Fibroblast of lung (primary cell): Measurements from ENCODE around the gene ITM2C. TPM values are rescaled to one million over a fixed set of nuclear protein-coding genes. Genes with fewer than 3 reads are reported as not detected.

Experiments used
- DNase-seq, 2 donors: peaks; one replicate each; pipeline versions ENCODE4 v3.0.0 to v3.0.0-alpha.2; 2010; ENCODE audit warnings: low read depth in 2 of 2
- H2AFZ ChIP-seq: 2 replicates; pipeline ENCODE4 v1.5.1; 2012; ENCODE audit warnings: low read length, control low read depth, inconsistent platforms
- H3K27ac ChIP-seq: 2 replicates; pipeline ENCODE4 v1.5.1; 2011; ENCODE audit warnings: low read length, control low read depth; ENCODE audit not compliant: insufficient read depth
- H3K27me3 ChIP-seq: 2 replicates; pipeline ENCODE4 v1.5.1; 2011; ENCODE audit warnings: mild to moderate bottlenecking, low read length; ENCODE audit not compliant: control insufficient read depth, insufficient read depth
- H3K36me3 ChIP-seq: 2 replicates; pipeline ENCODE4 v1.5.1; 2011; ENCODE audit warnings: low read length; ENCODE audit not compliant: control insufficient read depth, insufficient read depth
- H3K4me1 ChIP-seq: 2 replicates; pipeline ENCODE4 v1.5.1; 2011; ENCODE audit warnings: low read length; ENCODE audit not compliant: control insufficient read depth, insufficient read depth; ENCODE audit errors: extremely low read depth
- H3K4me2 ChIP-seq: 2 replicates; pipeline ENCODE4 v1.5.1; 2011; ENCODE audit warnings: low read length, control low read depth; ENCODE audit not compliant: insufficient read depth; ENCODE audit errors: extremely low read depth
- H3K4me3 ChIP-seq, 4 experiments: fragments of 200-600 bp in 1 of 4; sonication (generic) in 1 of 4; replicated peaks in 1 of 4; 2 replicates each; pipeline ENCODE4 v1.5.1; 2011 to 2016; ENCODE audit warnings: low read length in 4 of 4, low read depth in 3 of 4, mild to moderate bottlenecking in 3 of 4, control low read depth in 2 of 4, inconsistent platforms in 1 of 4, mixed read lengths in 1 of 4; ENCODE audit not compliant: insufficient read depth in 1 of 4; ENCODE audit errors: control extremely low read depth in 1 of 4
- H3K79me2 ChIP-seq: 2 replicates; pipeline ENCODE4 v1.5.1; 2012; ENCODE audit warnings: mild to moderate bottlenecking, low read length, inconsistent platforms; ENCODE audit not compliant: control insufficient read depth, insufficient read depth
- H3K9ac ChIP-seq: 2 replicates; pipeline ENCODE4 v1.5.1; 2011; ENCODE audit warnings: mild to moderate bottlenecking, low read length, control low read depth; ENCODE audit not compliant: insufficient read depth
- H3K9me3 ChIP-seq: 2 replicates; pipeline ENCODE4 v1.5.1; 2012; ENCODE audit warnings: low read depth, low read length; ENCODE audit not compliant: control insufficient read depth, insufficient read depth
- H4K20me1 ChIP-seq: 2 replicates; pipeline ENCODE4 v1.5.1; 2011; ENCODE audit warnings: low read length; ENCODE audit not compliant: control insufficient read depth, insufficient read depth; ENCODE audit errors: extremely low read depth
- CTCF ChIP-seq, 2 donors: IDR thresholded peaks in 1 of 2; conservative IDR thresholded peaks in 1 of 2; 1 replicate in 1 of 2; 2 replicates in 1 of 2; pipeline ENCODE4 v1.5.1; 2011 to 2012; ENCODE audit warnings: low read length in 2 of 2, control low read depth in 1 of 2, inconsistent platforms in 1 of 2, low read depth in 1 of 2, mild to moderate bottlenecking in 1 of 2
- EZH2 ChIP-seq: IDR thresholded peaks from 2 replicates; pipeline ENCODE4 v1.5.1; 2012; ENCODE audit warnings: low read length, control low read depth, mild to moderate bottlenecking; ENCODE audit errors: missing control alignments
- polyA plus RNA-seq, 2 donors: library from polyadenylated mRNA; depleted of rRNA in 1 of 2; stranded (reverse) in 1 of 2; unstranded in 1 of 2; fragments of >200 nt; gene quantifications; 2 replicates each; pipeline ENCODE4 v1.2.1, GENCODE V29; 2011 to 2012; ENCODE audit warnings: missing spikeins in 1 of 2
- total RNA-seq: library from RNA; depleted of rRNA; stranded (reverse); fragments of >200 nt; gene quantifications from 2 replicates; pipeline ENCODE4 v1.2.1, GENCODE V29; 2014

The ITM2C gene
- total and polyA plus RNA-seq, 2 donors (not counting 1 experiment from before 2014, with no cell fraction given) = 77.3 to 236 TPM

- Histone ChIP-seq H3K79me2 (no peaks in the 10 kb centered on the region), H3K4me3 (no peak overlapping the region), H3K9ac (no peak overlapping the region), H3K27me3 (peaks cover 8% of the 10 kb centered on the region), H3K4me1 (no peaks in the 10 kb centered on the region), H3K27ac (no peak overlapping the region), H3K4me2 (peak overlapping the region; percentile 17), H2AFZ (peak overlapping the region; percentile 11), H4K20me1 (no peaks in the 10 kb centered on the region), H3K9me3 (no peaks in the 10 kb centered on the region), H3K36me3 (no peaks in the 10 kb centered on the region)
- TF ChIP-seq CTCF (conservative IDR thresholded peaks at IDR 0.05 in 1 of 2, IDR thresholded peaks at IDR 0.05 in 1 of 2; ENCODE audit: low read depth in 1 of 2, low read length in 2 of 2) = peak; percentile 67 to 83
- no peak for TF ChIP-seq EZH2
- peak; percentile 74 to 78 for DNase-seq
These were observed 16.8 kb upstream of the ITM2C start for GRCh38 chr2:230847883-230848388.

GRCh38 chr2:230849633-230850357, 14.9 kb upstream of the ITM2C start:
- H3K36me3 ChIP-seq = no peaks in the 10 kb centered on the region
- H4K20me1 ChIP-seq = no peaks in the 10 kb centered on the region
- no peak overlapping the region for H3K27ac ChIP-seq
- H2AFZ ChIP-seq = no peak overlapping the region
- H3K4me1 ChIP-seq = no peaks in the 10 kb centered on the region
- H3K79me2 ChIP-seq = no peaks in the 10 kb centered on the region
- no peak overlapping the region for H3K9ac ChIP-seq
- peaks cover 8% of the 10 kb centered on the region for H3K27me3 ChIP-seq
- no peaks in the 10 kb centered on the region for H3K9me3 ChIP-seq
- H3K4me3 ChIP-seq = no peak overlapping the region
- H3K4me2 ChIP-seq = no peak overlapping the region
- no peak for DNase-seq
- TF ChIP-seq CTCF (conservative IDR thresholded peaks at IDR 0.05 in 1 of 2, IDR thresholded peaks at IDR 0.05 in 1 of 2; ENCODE audit: low read depth in 1 of 2, low read length in 2 of 2) = peak; percentile 65 to 79
- no peak for TF ChIP-seq EZH2

- no peak for DNase-seq
- H3K27me3 ChIP-seq = peaks cover 8% of the 10 kb centered on the region
- H4K20me1 ChIP-seq = no peaks in the 10 kb centered on the region
- H3K9me3 ChIP-seq = no peaks in the 10 kb centered on the region
- no peak overlapping the region for H3K9ac ChIP-seq
- no peak overlapping the region for H2AFZ ChIP-seq
- H3K4me3 ChIP-seq = no peak overlapping the region
- TF ChIP-seq EZH2 = no peak
- no peaks in the 10 kb centered on the region for H3K79me2 ChIP-seq
- no peaks in the 10 kb centered on the region for H3K4me1 ChIP-seq
- no peaks in the 10 kb centered on the region for H3K36me3 ChIP-seq
- no peak overlapping the region for H3K4me2 ChIP-seq
- no peak overlapping the region for H3K27ac ChIP-seq
These were observed 14.4 kb upstream of the ITM2C start for GRCh38 chr2:230850358-230850658.
